SK-N-SH treated with all-trans-retinoic acid at 6 μM for 48 hours (cell line): ENCODE measurements around the gene RMND5B.

Experiments used
- ATAC-seq: fragments of 200-7000 bp; cut with Tn5 transposase; 3 replicates; pipeline ENCODE4 v1.9.1; 2020; ENCODE audit warnings: mild to moderate bottlenecking, moderate library complexity
- CREB5 ChIP-seq: fragments of 250-450 bp; sonication (Bioruptor Pico); IDR thresholded peaks from 2 replicates; pipeline ENCODE4 v1.5.1; 2020; ENCODE audit warnings: low read depth, mild to moderate bottlenecking, moderate library complexity
- CSDC2 ChIP-seq: fragments of 250-450 bp; sonication (Bioruptor Pico); IDR thresholded peaks from 2 replicates; pipeline ENCODE4 v1.5.0; 2020; ENCODE audit warnings: mild to moderate bottlenecking, moderate library complexity
- CSRNP3 ChIP-seq: fragments of 250-450 bp; sonication (Bioruptor Pico); IDR thresholded peaks from 2 replicates; pipeline ENCODE4 v1.5.1; 2021; ENCODE audit warnings: mild to moderate bottlenecking, moderate library complexity
- ESRRG ChIP-seq: fragments of 250-450 bp; sonication (Bioruptor Pico); IDR thresholded peaks from 2 replicates; pipeline ENCODE4 v1.6.1; 2021; ENCODE audit warnings: mild to moderate bottlenecking
- ISL1 ChIP-seq: fragments of 250-450 bp; sonication (Bioruptor Pico); IDR thresholded peaks from 2 replicates; pipeline ENCODE4 v2.1.2; 2022; ENCODE audit warnings: mild to moderate bottlenecking, moderate library complexity
- OSR1 ChIP-seq: fragments of 250-450 bp; sonication (Bioruptor Pico); IDR thresholded peaks from 2 replicates; pipeline ENCODE4 v1.8.0; 2022; ENCODE audit warnings: moderate library complexity, mild to moderate bottlenecking, inconsistent platforms
- PATZ1 ChIP-seq: fragments of 250-450 bp; sonication (Bioruptor Pico); IDR thresholded peaks from 2 replicates; pipeline ENCODE4 v1.8.0; 2020; ENCODE audit warnings: mild to moderate bottlenecking, moderate library complexity, borderline replicate concordance
- POU6F1 ChIP-seq: fragments of 250-450 bp; sonication (Bioruptor Pico); IDR thresholded peaks from 2 replicates; pipeline ENCODE4 v1.8.0; 2021; ENCODE audit warnings: low read depth, mild to moderate bottlenecking, moderate library complexity, borderline replicate concordance
- PPARA ChIP-seq: fragments of 250-450 bp; sonication (Bioruptor Pico); IDR thresholded peaks from 2 replicates; pipeline ENCODE4 v1.5.0; 2020; ENCODE audit warnings: mild to moderate bottlenecking, borderline replicate concordance
- SNAI2 ChIP-seq: fragments of 250-450 bp; sonication (Bioruptor Pico); IDR thresholded peaks from 2 replicates; pipeline ENCODE4 v1.5.0; 2020; ENCODE audit warnings: mild to moderate bottlenecking, moderate library complexity
- TCF4 ChIP-seq: fragments of 250-450 bp; sonication (Bioruptor Pico); IDR thresholded peaks from 2 replicates; pipeline ENCODE4 v1.8.0; 2021; ENCODE audit warnings: mild to moderate bottlenecking, moderate library complexity, borderline replicate concordance
- TOX ChIP-seq: fragments of 250-450 bp; sonication (Bioruptor Pico); IDR thresholded peaks from 2 replicates; pipeline ENCODE4 v1.8.0; 2021; ENCODE audit warnings: mild to moderate bottlenecking, moderate library complexity, borderline replicate concordance
- TSHZ2 ChIP-seq: fragments of 250-450 bp; sonication (Bioruptor Pico); IDR thresholded peaks from 2 replicates; pipeline ENCODE4 v1.5.0; 2020; ENCODE audit warnings: mild to moderate bottlenecking, moderate library complexity
- ZC3H10 ChIP-seq: fragments of 250-450 bp; sonication (Bioruptor Pico); IDR thresholded peaks from 2 replicates; pipeline ENCODE4 v1.5.1; 2021; ENCODE audit warnings: mild to moderate bottlenecking, moderate library complexity
- ZNF565 ChIP-seq: fragments of 450-650 bp; formaldehyde crosslinking; conservative IDR thresholded peaks from 2 replicates; pipeline ENCODE4 v1.5.0; 2020; ENCODE audit warnings: low read depth, mild to moderate bottlenecking, moderate library complexity
- ZNF70 ChIP-seq: fragments of 450-650 bp; formaldehyde crosslinking; IDR thresholded peaks from 2 replicates; pipeline ENCODE4 v1.5.0; 2020; ENCODE audit warnings: mild to moderate bottlenecking, moderate library complexity

Gene RMND5B

GRCh38 chr5:178176791-178177190 is 46.0 kb downstream of the RMND5B start:
- ATAC-seq, result no peak

GRCh38 chr5:178177569-178177968 is 46.8 kb downstream of the RMND5B start:
- no peak for TF ChIP-seq ZNF70 (CRISPR knock-in tag)
- TF ChIP-seq TOX (CRISPR knock-in tag), result no peak
- TF ChIP-seq CREB5 (CRISPR knock-in tag), result no peak
- no peak for TF ChIP-seq ISL1 (CRISPR knock-in tag)
- TF ChIP-seq ZC3H10 (CRISPR knock-in tag), result no peak
- no peak for TF ChIP-seq POU6F1 (CRISPR knock-in tag)
- no peak for TF ChIP-seq CSDC2 (CRISPR knock-in tag)
- TF ChIP-seq ESRRG (CRISPR knock-in tag), result no peak
- TF ChIP-seq, all 23 proteins: peak for 0
- ATAC-seq, result no peak

More at GRCh38 chr5:178176791-178177190, 46.0 kb downstream of the RMND5B start:
- no peak for TF ChIP-seq PPARA

GRCh38 chr5:178180141-178180863 is 49.5 kb downstream of the RMND5B start:
- TF ChIP-seq TSHZ2 (CRISPR knock-in tag) (no peak), ZNF565 (CRISPR knock-in tag) (no peak), ESRRG (CRISPR knock-in tag) (no peak), PATZ1 (CRISPR knock-in tag) (no peak), ISL1 (CRISPR knock-in tag) (no peak), ZC3H10 (CRISPR knock-in tag) (no peak), SNAI2 (CRISPR knock-in tag) (no peak), PPARA (no peak), CSRNP3 (CRISPR knock-in tag) (no peak), TCF4 (CRISPR knock-in tag) (no peak), TOX (CRISPR knock-in tag) (no peak), OSR1 (no peak), POU6F1 (CRISPR knock-in tag) (no peak)
- no peak for ATAC-seq
